HepG2 (cell line): Measurements from ENCODE around the gene MALRD1. TPM values are rescaled to one million over a fixed set of nuclear protein-coding genes. Genes with fewer than 3 reads are reported as not detected.

Experiments used
- CHD2 ChIP-seq: IDR thresholded peaks from 2 replicates; pipeline ENCODE4 v1.6.1; 2011; ENCODE audit warnings: low read depth, low read length, improper control_type of control experiment
- FOXK1 ChIP-seq: sonication (generic); formaldehyde crosslinking; IDR thresholded peaks from 2 replicates; pipeline ENCODE4 v1.4.0; 2020; ENCODE audit warnings: low read depth, missing genetic modification reagents, borderline replicate concordance
- GATAD2A ChIP-seq: IDR thresholded peaks from 2 replicates; pipeline ENCODE4 v1.6.1; 2016
- HNF4G ChIP-seq, 2 experiments: sonication (generic) in 1 of 2; formaldehyde crosslinking in 1 of 2; IDR thresholded peaks; 2 replicates each; pipeline versions ENCODE4 v1.4.0 to v1.6.1; 2011 to 2020; ENCODE audit warnings: borderline replicate concordance in 2 of 2, low read depth in 2 of 2, mild to moderate bottlenecking in 2 of 2, low read length in 1 of 2, missing genetic modification reagents in 1 of 2, moderate library complexity in 1 of 2
- IRF2 ChIP-seq: IDR thresholded peaks from 2 replicates; pipeline ENCODE4 v1.6.1; 2018; ENCODE audit warnings: missing genetic modification reagents, missing compliant biosample characterization
- MIER3 ChIP-seq: IDR thresholded peaks from 2 replicates; pipeline ENCODE4 v1.6.1; 2016; ENCODE audit warnings: missing compliant biosample characterization, borderline replicate concordance
- MXD4 ChIP-seq: IDR thresholded peaks from 2 replicates; pipeline ENCODE4 v1.6.1; 2016; ENCODE audit warnings: mild to moderate bottlenecking, missing biosample characterization, missing genetic modification reagents
- PAX8 ChIP-seq: sonication (generic); formaldehyde crosslinking; IDR thresholded peaks from 2 replicates; pipeline ENCODE4 v1.8.0; 2022; ENCODE audit warnings: mild to moderate bottlenecking, missing genetic modification reagents, borderline replicate concordance
- PHF8 ChIP-seq: sonication (generic); formaldehyde crosslinking; IDR thresholded peaks from 2 replicates; pipeline ENCODE4 v1.5.0; 2020; ENCODE audit warnings: missing genetic modification reagents
- POGZ ChIP-seq: sonication (generic); formaldehyde crosslinking; IDR thresholded peaks from 2 replicates; pipeline ENCODE4 v1.4.0; 2020; ENCODE audit warnings: mild to moderate bottlenecking, missing genetic modification reagents
- PPARG ChIP-seq: conservative IDR thresholded peaks from 2 replicates; pipeline ENCODE4 v1.6.1; 2016; ENCODE audit warnings: missing biosample characterization, missing genetic modification reagents
- RARG ChIP-seq: sonication (generic); formaldehyde crosslinking; IDR thresholded peaks from 2 replicates; pipeline ENCODE4 v1.4.0; 2020; ENCODE audit warnings: low read depth, mild to moderate bottlenecking, missing genetic modification reagents
- SALL2 ChIP-seq: sonication (generic); formaldehyde crosslinking; IDR thresholded peaks from 2 replicates; pipeline ENCODE4 v1.8.1; 2023; ENCODE audit warnings: mild to moderate bottlenecking, missing genetic modification reagents, inconsistent platforms
- STAT5B ChIP-seq: sonication (generic); formaldehyde crosslinking; IDR thresholded peaks from 2 replicates; pipeline ENCODE4 v1.4.0; 2020; ENCODE audit warnings: missing genetic modification reagents
- TP53 ChIP-seq: sonication (generic); formaldehyde crosslinking; conservative IDR thresholded peaks from 2 replicates; pipeline ENCODE4 v1.4.0; 2020; ENCODE audit warnings: missing genetic modification reagents
- ZNF207 ChIP-seq: fragments of 450-650 bp; IDR thresholded peaks from 2 replicates; pipeline ENCODE4 v1.6.1; 2016; ENCODE audit warnings: antibody characterized with exemption, borderline replicate concordance
- ZNF317 ChIP-seq: sonication (generic); formaldehyde crosslinking; IDR thresholded peaks from 2 replicates; pipeline ENCODE4 v1.5.0; 2020; ENCODE audit warnings: mild to moderate bottlenecking, missing genetic modification reagents
- ZNF652 ChIP-seq: IDR thresholded peaks from 2 replicates; pipeline ENCODE4 v1.6.1; 2016; ENCODE audit warnings: low read depth, borderline replicate concordance
- ZSCAN31 ChIP-seq: sonication (generic); formaldehyde crosslinking; IDR thresholded peaks from 2 replicates; pipeline ENCODE4 v1.5.0; 2020; ENCODE audit warnings: low read depth, mild to moderate bottlenecking, missing genetic modification reagents
- polyA plus RNA-seq, 8 experiments: library from polyadenylated mRNA; depleted of rRNA in 3 of 8; stranded (reverse) in 7 of 8; unstranded in 1 of 8; fragments of >200 nt; fragmentation: Illumina TruSeq in 4 of 8; extraction: Trizol in 4 of 8; gene quantifications; 2 replicates each; pipeline versions ENCODE4 v1.2.1 to v1.2.3, GENCODE V29; 2011 to 2016; ENCODE audit warnings: low read depth in 4 of 8, missing spikeins in 1 of 8, mixed read lengths in 1 of 8; ENCODE audit not compliant: insufficient read depth in 1 of 8
- total RNA-seq, 5 experiments: library from RNA; depleted of rRNA; stranded (reverse); fragments of >200 nt; fragmentation: Illumina TruSeq; extraction: Trizol; gene quantifications; 2 replicates each; pipeline ENCODE4 v1.2.3, GENCODE V29; 2016; ENCODE audit warnings: low read depth in 1 of 5
- TF ChIP-seq, protein P1 (sequence below): sonication (generic); formaldehyde crosslinking; IDR thresholded peaks from 2 replicates; pipeline ENCODE4 v1.8.0; 2022; ENCODE audit warnings: missing genetic modification reagents, mild to moderate bottlenecking, moderate library complexity, borderline replicate concordance
- TF ChIP-seq, protein P2 (sequence below): sonication (generic); formaldehyde crosslinking; IDR thresholded peaks from 2 replicates; pipeline ENCODE4 v1.4.0; 2020; ENCODE audit warnings: mild to moderate bottlenecking, missing genetic modification reagents
- TF ChIP-seq, protein P3 (sequence below): sonication (generic); formaldehyde crosslinking; IDR thresholded peaks from 2 replicates; pipeline ENCODE4 v1.8.0; 2022; ENCODE audit warnings: mild to moderate bottlenecking, missing genetic modification reagents

The MALRD1 gene
- total and polyA plus RNA-seq, 2 of the 13 experiments (the other 11 are each of a cell fraction or from before 2014, with no cell fraction given): 5.7 to 15.4 TPM

GRCh38 chr10:19782430-19783089, 734.0 kb downstream of the MALRD1 start (continued):
- TF ChIP-seq TP53 (CRISPR knock-in tag) (no peak), ZNF207 (no peak), MXD4 (CRISPR knock-in tag) (no peak), HNF4G (IDR thresholded peaks at IDR 0.05; ENCODE audit: borderline replicate concordance, low read depth, low read length) (no peak), HNF4G (CRISPR knock-in tag; IDR thresholded peaks at IDR 0.05; ENCODE audit: borderline replicate concordance, low read depth) (no peak), ZNF652 (CRISPR knock-in tag) (no peak), PPARG (CRISPR knock-in tag) (peak; percentile 97), IRF2 (CRISPR knock-in tag) (peak; percentile 55; the same call in 1 of the 2 replicates), POGZ (CRISPR knock-in tag) (peak; percentile 68), FOXK1 (CRISPR knock-in tag) (no peak), PHF8 (CRISPR knock-in tag) (no peak), RARG (CRISPR knock-in tag) (no peak), PAX8 (CRISPR knock-in tag) (no peak), CHD2 (no peak), STAT5B (CRISPR knock-in tag) (no peak), ZSCAN31 (CRISPR knock-in tag) (no peak), ZNF317 (CRISPR knock-in tag) (no peak), MIER3 (CRISPR knock-in tag) (no peak), GATAD2A (peak; percentile 69), SALL2 (CRISPR knock-in tag) (no peak)
- TF ChIP-seq, protein P1, sequence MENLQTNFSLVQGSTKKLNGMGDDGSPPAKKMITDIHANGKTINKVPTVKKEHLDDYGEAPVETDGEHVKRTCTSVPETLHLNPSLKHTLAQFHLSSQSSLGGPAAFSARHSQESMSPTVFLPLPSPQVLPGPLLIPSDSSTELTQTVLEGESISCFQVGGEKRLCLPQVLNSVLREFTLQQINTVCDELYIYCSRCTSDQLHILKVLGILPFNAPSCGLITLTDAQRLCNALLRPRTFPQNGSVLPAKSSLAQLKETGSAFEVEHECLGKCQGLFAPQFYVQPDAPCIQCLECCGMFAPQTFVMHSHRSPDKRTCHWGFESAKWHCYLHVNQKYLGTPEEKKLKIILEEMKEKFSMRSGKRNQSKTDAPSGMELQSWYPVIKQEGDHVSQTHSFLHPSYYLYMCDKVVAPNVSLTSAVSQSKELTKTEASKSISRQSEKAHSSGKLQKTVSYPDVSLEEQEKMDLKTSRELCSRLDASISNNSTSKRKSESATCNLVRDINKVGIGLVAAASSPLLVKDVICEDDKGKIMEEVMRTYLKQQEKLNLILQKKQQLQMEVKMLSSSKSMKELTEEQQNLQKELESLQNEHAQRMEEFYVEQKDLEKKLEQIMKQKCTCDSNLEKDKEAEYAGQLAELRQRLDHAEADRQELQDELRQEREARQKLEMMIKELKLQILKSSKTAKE (CRISPR knock-in tag): peak; percentile 51; the same call in 1 of the 2 replicates
- TF ChIP-seq, protein P2, sequence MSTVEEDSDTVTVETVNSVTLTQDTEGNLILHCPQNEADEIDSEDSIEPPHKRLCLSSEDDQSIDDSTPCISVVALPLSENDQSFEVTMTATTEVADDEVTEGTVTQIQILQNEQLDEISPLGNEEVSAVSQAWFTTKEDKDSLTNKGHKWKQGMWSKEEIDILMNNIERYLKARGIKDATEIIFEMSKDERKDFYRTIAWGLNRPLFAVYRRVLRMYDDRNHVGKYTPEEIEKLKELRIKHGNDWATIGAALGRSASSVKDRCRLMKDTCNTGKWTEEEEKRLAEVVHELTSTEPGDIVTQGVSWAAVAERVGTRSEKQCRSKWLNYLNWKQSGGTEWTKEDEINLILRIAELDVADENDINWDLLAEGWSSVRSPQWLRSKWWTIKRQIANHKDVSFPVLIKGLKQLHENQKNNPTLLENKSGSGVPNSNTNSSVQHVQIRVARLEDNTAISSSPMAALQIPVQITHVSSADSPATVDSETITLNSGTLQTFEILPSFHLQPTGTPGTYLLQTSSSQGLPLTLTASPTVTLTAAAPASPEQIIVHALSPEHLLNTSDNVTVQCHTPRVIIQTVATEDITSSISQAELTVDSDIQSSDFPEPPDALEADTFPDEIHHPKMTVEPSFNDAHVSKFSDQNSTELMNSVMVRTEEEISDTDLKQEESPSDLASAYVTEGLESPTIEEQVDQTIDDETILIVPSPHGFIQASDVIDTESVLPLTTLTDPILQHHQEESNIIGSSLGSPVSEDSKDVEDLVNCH (CRISPR knock-in tag): no peak
- TF ChIP-seq, protein P3, sequence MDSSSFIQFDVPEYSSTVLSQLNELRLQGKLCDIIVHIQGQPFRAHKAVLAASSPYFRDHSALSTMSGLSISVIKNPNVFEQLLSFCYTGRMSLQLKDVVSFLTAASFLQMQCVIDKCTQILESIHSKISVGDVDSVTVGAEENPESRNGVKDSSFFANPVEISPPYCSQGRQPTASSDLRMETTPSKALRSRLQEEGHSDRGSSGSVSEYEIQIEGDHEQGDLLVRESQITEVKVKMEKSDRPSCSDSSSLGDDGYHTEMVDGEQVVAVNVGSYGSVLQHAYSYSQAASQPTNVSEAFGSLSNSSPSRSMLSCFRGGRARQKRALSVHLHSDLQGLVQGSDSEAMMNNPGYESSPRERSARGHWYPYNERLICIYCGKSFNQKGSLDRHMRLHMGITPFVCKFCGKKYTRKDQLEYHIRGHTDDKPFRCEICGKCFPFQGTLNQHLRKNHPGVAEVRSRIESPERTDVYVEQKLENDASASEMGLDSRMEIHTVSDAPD (CRISPR knock-in tag): 0 out of 2 replicates have a peak, but pooled peaks have one; percentile 11
